Anterior cingulate cortex (tissue), 58 donors: Measurements from ENCODE around the gene PLIN5.

Experiments used
- DNase-seq, 58 donors: peaks; one replicate each; lab custom pipeline; 2025; lab: John Stamatoyannopoulos, UW

PLIN5 gene

GRCh38 chr19:4524808-4525562 is 10.0 kb downstream of the PLIN5 start:
- DNase-seq, result peak in 15 of 58 donors; percentile 0 to 50 (median 16)

GRCh38 chr19:4523306-4524110 is 11.5 kb downstream of the PLIN5 start:
- DNase-seq, result peak in 11 of 58 donors; percentile 5 to 25 (median 11)

GRCh38 chr19:4522291-4523002 is 12.6 kb downstream of the PLIN5 start:
- DNase-seq, result no peak

GRCh38 chr19:4521888-4522242 is 13.2 kb downstream of the PLIN5 start:
- no peak for DNase-seq

- no peak for DNase-seq
Measured at GRCh38 chr19:4521170-4521887, 13.7 kb downstream of the PLIN5 start.

- peak in 11 of 58 donors; percentile 3 to 35 (median 14) for DNase-seq
Measured at GRCh38 chr19:4519521-4520277, 15.3 kb downstream of the PLIN5 start.

GRCh38 chr19:4519172-4519496 is 15.9 kb downstream of the PLIN5 start:
- no peak for DNase-seq

- peak in 47 of 58 donors; percentile 10 to 82 (median 53) for DNase-seq
Measured at GRCh38 chr19:4518345-4519171, 16.5 kb downstream of the PLIN5 start, which contains the start of gene PLIN4. Gene PLIN4 (minus strand): TSS chr19:4518486. CDS start chr19:4518272, 214 bp downstream.

GRCh38 chr19:4517451-4518057 is 17.5 kb downstream of the PLIN5 start:
- no peak for DNase-seq

GRCh38 chr19:4516939-4517300 is 18.1 kb downstream of the PLIN5 start:
- DNase-seq, result peak in 3 of 58 donors; percentile 9 to 23 (median 15)

GRCh38 chr19:4516199-4516938 is 18.7 kb downstream of the PLIN5 start:
- DNase-seq, result no peak

- DNase-seq, result no peak
Measured at GRCh38 chr19:4515732-4516131, 19.3 kb downstream of the PLIN5 start.

- DNase-seq, result no peak
Measured at GRCh38 chr19:4513248-4513647, 21.8 kb downstream of the PLIN5 start.

- DNase-seq, result no peak
Measured at GRCh38 chr19:4512070-4512469, 23.0 kb downstream of the PLIN5 start.

- no peak for DNase-seq
Measured at GRCh38 chr19:4511300-4512054, 23.5 kb downstream of the PLIN5 start.

GRCh38 chr19:4510435-4511255 is 24.4 kb downstream of the PLIN5 start:
- DNase-seq, result no peak
